Fibroblast of mammary gland (primary cell): ENCODE measurements around the gene ARHGAP44.
"Not testable (repeated sequence)": the region's sequence is repeated elsewhere in the genome, so short reads cannot be mapped to it uniquely, and the experiment has no call there.

Experiments used
- DNase-seq: peaks from one replicate; pipeline ENCODE4 v3.0.0-alpha.2; 2010; ENCODE audit warnings: low read depth
- H3K4me3 ChIP-seq: 2 replicates; pipeline ENCODE4 v1.5.1; 2011; ENCODE audit warnings: low read depth, mild to moderate bottlenecking, low read length, moderate library complexity; ENCODE audit not compliant: control insufficient read depth
- TF ChIP-seq, protein P1 (sequence below): conservative IDR thresholded peaks from 2 replicates; pipeline ENCODE4 v1.5.1; 2011; ENCODE audit warnings: low read depth, low read length, inconsistent platforms; ENCODE audit not compliant: control insufficient read depth, insufficient read depth

Gene ARHGAP44

DNA sequence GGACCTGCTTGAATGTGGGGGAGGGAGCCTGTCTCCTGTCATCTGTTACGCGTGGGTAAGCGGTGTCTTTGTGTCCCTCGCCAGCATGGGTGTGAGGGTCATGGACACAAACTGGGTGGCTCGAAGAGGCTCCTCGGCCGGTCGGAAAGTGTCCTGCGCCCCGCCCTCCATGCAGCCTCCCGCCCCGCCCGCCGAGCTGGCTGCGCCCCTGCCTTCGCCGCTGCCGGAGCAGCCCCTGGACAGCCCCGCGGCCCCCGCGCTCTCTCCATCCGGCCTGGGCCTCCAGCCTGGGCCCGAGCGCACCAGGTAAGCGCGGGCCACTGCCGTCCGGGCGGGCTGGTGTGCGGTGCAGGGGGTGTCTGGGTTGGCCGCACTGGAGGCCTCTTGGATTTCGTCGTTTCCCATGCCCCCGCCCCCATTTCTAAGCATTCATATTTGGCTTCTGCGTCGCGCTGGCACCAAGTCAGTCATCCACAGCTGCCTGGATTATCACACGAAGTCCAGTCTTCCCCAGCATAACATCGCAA lies 184.8 kb downstream of the ARHGAP44 start:
- DNase-seq = no peak
- peak overlapping the region; percentile 29 for H3K4me3 ChIP-seq
- TF ChIP-seq, protein P1, sequence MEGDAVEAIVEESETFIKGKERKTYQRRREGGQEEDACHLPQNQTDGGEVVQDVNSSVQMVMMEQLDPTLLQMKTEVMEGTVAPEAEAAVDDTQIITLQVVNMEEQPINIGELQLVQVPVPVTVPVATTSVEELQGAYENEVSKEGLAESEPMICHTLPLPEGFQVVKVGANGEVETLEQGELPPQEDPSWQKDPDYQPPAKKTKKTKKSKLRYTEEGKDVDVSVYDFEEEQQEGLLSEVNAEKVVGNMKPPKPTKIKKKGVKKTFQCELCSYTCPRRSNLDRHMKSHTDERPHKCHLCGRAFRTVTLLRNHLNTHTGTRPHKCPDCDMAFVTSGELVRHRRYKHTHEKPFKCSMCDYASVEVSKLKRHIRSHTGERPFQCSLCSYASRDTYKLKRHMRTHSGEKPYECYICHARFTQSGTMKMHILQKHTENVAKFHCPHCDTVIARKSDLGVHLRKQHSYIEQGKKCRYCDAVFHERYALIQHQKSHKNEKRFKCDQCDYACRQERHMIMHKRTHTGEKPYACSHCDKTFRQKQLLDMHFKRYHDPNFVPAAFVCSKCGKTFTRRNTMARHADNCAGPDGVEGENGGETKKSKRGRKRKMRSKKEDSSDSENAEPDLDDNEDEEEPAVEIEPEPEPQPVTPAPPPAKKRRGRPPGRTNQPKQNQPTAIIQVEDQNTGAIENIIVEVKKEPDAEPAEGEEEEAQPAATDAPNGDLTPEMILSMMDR = no peak

DNA sequence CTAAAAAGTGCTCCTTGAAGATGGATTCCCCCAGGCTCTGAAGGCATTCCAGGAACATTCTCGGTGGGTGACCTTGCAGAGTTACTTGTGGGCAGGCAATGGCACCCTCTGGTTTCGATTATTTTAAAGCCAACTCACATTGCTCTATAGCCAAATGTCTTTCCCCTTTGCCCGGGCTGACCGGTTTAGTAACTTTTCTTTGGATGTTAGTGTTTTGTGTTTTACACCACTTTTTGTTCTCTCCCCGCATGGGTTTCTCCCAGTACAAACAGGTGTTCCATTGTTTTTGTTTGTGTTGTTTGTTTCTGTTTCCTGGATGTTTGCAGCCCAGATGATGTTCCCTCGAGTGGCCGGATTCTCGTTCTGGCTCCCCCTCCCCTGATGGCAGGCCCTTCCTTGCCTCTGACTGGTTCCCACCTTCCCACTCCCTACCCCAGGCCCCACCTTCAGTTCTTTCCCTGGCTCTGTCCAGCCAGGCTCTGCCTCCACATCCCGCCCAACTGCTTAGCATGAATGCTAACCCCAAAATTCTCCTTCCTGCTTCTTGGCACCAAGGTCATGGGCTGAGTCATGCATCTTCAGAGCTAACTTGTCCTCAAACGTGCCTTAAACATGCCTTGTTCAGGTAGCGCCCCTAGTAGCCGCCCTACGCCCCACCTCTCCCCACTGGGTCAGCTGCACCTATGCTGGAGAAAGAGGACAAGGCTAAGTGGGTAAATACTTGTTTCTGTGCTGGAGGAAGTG lies 187.9 kb downstream of the ARHGAP44 start:
- DNase-seq = peak; percentile 34
- TF ChIP-seq, protein P1 = no peak
- H3K4me3 ChIP-seq = no peak overlapping the region

DNA sequence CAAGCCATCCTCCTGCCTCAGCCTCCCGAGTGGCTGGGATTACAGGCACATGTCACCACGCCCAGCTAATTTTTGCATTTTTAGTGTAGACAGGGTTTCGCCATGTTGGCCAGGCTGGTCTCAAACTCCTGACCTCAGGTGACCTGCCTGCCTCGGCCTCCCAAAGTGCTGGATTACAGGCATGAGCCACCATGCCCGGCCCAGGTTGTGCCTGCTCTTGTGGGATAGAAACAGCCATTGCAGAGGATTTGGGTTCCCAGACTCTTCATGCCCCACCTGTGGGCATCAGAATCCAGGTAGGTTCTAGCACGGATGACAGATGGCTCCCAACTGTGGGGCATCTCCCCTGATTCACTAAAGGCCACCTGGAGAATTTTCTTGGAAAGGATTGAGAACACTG lies 189.5 kb downstream of the ARHGAP44 start:
- not testable (repeated sequence) for H3K4me3 ChIP-seq, DNase-seq

DNA sequence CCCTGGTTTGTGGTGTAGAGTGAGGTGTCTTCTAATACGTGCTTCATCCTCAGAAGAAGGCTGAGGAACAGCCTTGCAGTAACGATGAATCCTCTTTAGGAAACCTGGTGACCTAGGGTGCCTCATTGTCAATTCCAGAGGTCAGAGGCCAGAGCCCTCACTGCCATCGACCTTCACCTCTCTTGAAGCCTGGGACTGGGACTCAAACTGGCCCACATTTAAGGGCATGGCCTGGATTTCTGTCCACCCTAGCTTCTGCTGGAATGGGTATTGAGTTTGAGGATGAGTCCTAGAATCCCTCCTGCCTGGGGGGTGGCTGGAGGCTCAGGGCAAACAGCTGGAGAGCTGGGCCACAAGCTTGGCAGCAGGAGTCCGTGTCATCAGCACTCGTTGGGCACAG lies 189.9 kb downstream of the ARHGAP44 start:
- DNase-seq = no peak
- TF ChIP-seq, protein P1 = no peak
- no peak overlapping the region for H3K4me3 ChIP-seq

DNA sequence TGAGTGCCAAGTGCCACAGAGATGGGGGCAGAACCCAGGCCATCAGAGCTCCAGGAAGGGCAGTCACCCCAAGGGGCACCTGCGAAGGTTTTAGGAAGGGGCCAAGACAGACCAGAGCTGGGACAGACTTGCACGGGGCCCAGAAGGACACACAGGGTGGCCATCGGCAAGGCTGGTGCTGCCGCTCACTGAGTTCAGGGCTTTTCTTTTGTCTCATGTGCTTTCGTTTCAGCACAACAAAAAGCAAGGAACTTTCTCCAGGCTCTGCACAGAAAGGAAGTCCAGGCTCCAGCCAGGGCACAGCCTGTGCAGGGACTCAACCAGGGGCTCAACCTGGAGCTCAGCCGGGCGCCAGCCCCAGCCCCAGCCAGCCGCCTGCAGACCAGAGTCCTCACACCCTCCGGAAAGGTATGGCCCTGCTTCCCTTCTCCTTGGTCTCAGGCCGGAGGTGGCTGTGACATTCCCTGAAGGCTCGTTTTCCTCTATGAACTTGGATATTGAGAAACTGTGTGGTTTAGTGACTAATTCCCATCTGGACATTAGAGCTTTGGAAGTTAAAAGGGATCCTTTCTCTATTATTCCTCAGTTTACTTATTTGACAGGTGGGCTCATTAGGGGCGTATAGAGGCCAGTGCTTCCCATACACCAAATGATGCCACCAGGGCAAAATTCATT lies 190.7 kb downstream of the ARHGAP44 start:
- no peak overlapping the region for H3K4me3 ChIP-seq
- TF ChIP-seq, protein P1 = no peak
- peak; percentile 59 for DNase-seq

DNA sequence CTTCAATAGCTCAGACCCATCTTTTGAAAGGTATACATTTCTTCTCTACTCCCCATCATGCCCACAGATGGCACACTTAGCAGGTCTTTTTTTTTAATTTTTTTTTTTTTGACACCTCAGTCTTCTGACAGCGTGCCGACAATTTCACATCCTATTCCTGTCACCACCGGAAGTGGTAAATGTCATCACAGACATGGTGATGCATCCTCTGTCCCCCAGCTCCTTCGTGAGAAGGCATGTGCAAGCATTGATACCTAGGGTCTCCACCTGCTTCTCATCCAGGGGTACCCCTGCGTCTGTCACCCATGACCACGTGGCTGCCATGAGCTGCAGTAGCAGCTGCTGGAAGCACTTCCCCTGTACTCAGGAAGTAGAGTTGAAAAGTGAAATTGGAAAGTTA lies 192.9 kb downstream of the ARHGAP44 start:
- DNase-seq = no peak
- TF ChIP-seq, protein P1 = no peak
- no peak overlapping the region for H3K4me3 ChIP-seq

DNA sequence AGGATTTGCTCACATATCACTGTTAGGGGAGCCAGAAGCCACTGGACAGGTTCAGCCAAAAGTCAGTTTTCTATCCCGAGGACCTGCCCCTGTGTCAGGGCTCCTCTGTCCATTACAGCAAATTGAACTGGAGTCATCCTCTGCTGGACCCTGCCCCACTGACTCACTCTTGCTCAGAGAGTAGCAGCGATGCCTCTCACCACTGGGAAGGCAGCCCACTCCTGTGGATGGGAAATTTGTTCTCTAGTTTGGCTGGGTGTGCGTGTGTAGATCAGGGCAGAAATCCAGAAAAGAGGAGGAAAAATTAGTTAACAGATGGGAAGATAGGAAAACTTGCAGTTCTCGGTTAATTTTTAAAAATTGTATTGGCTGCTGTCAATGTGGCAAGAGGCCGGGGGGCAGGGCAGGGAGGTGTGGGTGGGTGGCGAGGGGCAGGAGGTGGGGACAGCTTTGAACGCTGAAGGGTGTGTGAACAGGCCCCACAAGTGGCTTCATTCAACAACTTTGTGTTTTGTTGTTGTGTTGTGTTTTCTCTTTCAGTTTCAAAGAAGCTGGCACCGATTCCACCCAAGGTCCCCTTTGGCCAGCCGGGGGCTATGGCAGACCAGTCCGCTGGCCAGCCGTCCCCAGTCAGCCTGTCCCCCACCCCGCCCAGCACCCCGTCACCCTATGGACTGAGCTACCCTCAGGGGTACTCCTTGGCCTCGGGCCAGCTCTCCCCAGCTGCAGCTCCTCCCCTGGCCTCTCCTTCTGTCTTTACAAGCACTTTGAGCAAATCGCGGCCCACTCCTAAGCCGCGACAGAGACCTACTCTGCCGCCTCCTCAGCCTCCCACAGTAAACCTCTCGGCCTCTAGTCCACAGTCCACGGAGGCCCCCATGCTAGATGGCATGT lies 194.9 kb downstream of the ARHGAP44 start:
- TF ChIP-seq, protein P1 = no peak
- no peak overlapping the region for H3K4me3 ChIP-seq
- peak; percentile 99 for DNase-seq
